Caco-2 (cell line): ENCODE measurements around the gene GRIK4. TPM values are rescaled to one million over a fixed set of nuclear protein-coding genes. Genes with fewer than 3 reads are reported as not detected.

ENCODE experiments used
- BruUV-seq: library from RNA; stranded (reverse); fragments of 400-500 nt; replicated peaks from 2 replicates; lab custom pipeline; 2021; lab: Mats Ljungman, UMichigan
- CTCF ChIA-PET: fragments of 300-600 bp; sonication (Branson Sonifier 250); formaldehyde crosslinking; loops from one replicate; lab custom pipeline; 2022; ENCODE audit warnings: antibody characterized with exemption; lab: Charles Lee
- POLR2A ChIA-PET: fragments of 300-600 bp; sonication (Branson Sonifier 250); formaldehyde crosslinking; loops from one replicate; lab custom pipeline; 2022; ENCODE audit warnings: antibody characterized with exemption; lab: Charles Lee
- DNase-seq, 2 experiments: peaks; one replicate each; pipeline versions ENCODE4 v3.0.0 to v3.0.0-alpha.2; 2020 to 2022
- H3K27me3 ChIP-seq: replicated peaks from 2 replicates; pipeline ENCODE4 v1.6.0; 2011; ENCODE audit warnings: low read length; ENCODE audit not compliant: control insufficient read depth, insufficient read depth
- H3K36me3 ChIP-seq: 2 replicates; pipeline ENCODE4 v1.5.1; 2011; ENCODE audit warnings: low read length; ENCODE audit not compliant: control insufficient read depth, insufficient read depth
- H3K4me1 ChIP-seq: fragments of 250-450 bp; sonication (Bioruptor Pico); 2 replicates; pipeline ENCODE4 v1.5.1; 2020; ENCODE audit warnings: mild to moderate bottlenecking
- H3K4me3 ChIP-seq: 2 replicates; pipeline ENCODE4 v1.5.1; 2011; ENCODE audit warnings: low read depth, mild to moderate bottlenecking, control low read depth, low read length
- H3K9me3 ChIP-seq: fragments of 250-450 bp; sonication (Bioruptor Pico); 2 replicates; pipeline ENCODE4 v1.5.1; 2020; ENCODE audit warnings: mild to moderate bottlenecking, moderate library complexity
- H3K27ac Mint-ChIP-seq: one replicate; pipeline ENCODE4 v1.8.0; 2022; ENCODE audit warnings: mixed read lengths; ENCODE audit not compliant: unreplicated experiment
- H3K27me3 Mint-ChIP-seq: one replicate; pipeline ENCODE4 v1.8.0; 2022; ENCODE audit warnings: mixed read lengths; ENCODE audit not compliant: insufficient read depth, unreplicated experiment
- H3K36me3 Mint-ChIP-seq: one replicate; pipeline ENCODE4 v1.8.0; 2022; ENCODE audit warnings: mild to moderate bottlenecking, mixed read lengths; ENCODE audit not compliant: insufficient read depth, unreplicated experiment
- H3K4me1 Mint-ChIP-seq: one replicate; pipeline ENCODE4 v1.8.0; 2022; ENCODE audit warnings: low read depth, mixed read lengths; ENCODE audit not compliant: unreplicated experiment
- H3K4me3 Mint-ChIP-seq: one replicate; pipeline ENCODE4 v1.8.0; 2022; ENCODE audit warnings: mild to moderate bottlenecking, moderate library complexity, mixed read lengths; ENCODE audit not compliant: unreplicated experiment
- H3K9me3 Mint-ChIP-seq: one replicate; pipeline ENCODE4 v1.8.0; 2022; ENCODE audit warnings: mixed read lengths; ENCODE audit not compliant: unreplicated experiment
- intact Hi-C: fragments of 100-400 bp; cut with micrococcal nuclease; formaldehyde crosslinking; loops from one replicate; pipeline ENCODE4 v1.10.0; 2022; ENCODE audit not compliant: unreplicated experiment
- total RNA-seq: library from RNA; stranded (reverse); gene quantifications from 2 replicates; pipeline ENCODE4 v1.2.3, GENCODE V29; 2022
- TF ChIP-seq, protein P1 (sequence below), 2 experiments: fragments of 200-600 bp in 1 of 2; IDR thresholded peaks; 1 replicate in 1 of 2; 2 replicates in 1 of 2; pipeline versions ENCODE4 v1.5.1 to v1.8.0; 2011 to 2022; ENCODE audit warnings: antibody characterized with exemption in 1 of 2, control low read depth in 1 of 2, inconsistent platforms in 1 of 2, low read depth in 1 of 2, low read length in 1 of 2, mild to moderate bottlenecking in 1 of 2, moderate library complexity in 1 of 2; ENCODE audit not compliant: insufficient read depth in 1 of 2, severe bottlenecking in 1 of 2, unreplicated experiment in 1 of 2

The GRIK4 gene
- total RNA-seq, 1 experiment from 2014 or later = 2.0 TPM

DNA sequence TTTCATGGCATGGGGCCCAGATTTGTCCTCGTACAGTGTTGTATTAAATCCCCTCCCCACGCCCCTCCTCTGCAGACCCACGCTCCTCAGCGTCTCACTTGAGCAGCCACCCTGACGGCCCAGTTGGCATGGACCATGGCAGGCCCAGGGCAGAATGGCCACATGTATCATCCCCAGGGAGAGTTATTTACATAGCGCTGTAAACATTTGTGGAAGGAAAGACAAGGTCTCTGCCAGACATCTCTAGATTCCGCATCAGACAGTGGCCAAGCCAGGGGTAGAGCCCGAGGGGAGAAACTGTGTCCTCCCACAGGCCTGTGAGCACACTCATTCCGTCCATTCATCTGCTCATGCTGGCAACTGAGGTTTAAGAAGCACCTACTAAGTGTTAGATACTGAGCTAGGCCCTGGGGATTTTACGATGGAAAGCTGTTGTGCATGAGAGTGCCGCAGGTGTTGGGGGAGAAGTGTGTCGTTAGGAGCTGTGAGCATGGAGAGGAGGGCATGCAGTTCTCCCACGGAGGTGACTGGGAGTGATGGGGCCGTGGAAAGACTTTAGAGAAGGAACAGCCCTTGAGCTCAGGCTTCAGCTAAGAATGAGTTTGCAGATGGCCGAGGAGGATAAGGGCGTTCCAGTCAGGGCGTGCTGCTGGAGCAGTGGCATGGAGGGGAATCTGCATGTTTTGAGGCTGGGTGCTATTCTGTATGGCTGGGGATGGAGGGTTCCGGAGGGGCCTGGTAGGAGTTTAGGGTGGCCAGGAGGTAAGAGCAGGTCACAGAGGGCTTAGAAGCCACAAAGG is 94.9 kb downstream of the GRIK4 start:
- no peaks in the 10 kb centered on the region for H3K4me1 ChIP-seq
- H3K36me3 ChIP-seq = no peaks in the 10 kb centered on the region
- Mint-ChIP-seq H3K36me3 (no peaks in the 10 kb centered on the region), H3K4me1 (peaks cover 15% of the 10 kb centered on the region), H3K9me3 (no peaks in the 10 kb centered on the region), H3K4me3 (no peak overlapping the region), H3K27me3 (peaks cover 2% of the 10 kb centered on the region), H3K27ac (no peak overlapping the region)
- TF ChIP-seq, protein P1, sequence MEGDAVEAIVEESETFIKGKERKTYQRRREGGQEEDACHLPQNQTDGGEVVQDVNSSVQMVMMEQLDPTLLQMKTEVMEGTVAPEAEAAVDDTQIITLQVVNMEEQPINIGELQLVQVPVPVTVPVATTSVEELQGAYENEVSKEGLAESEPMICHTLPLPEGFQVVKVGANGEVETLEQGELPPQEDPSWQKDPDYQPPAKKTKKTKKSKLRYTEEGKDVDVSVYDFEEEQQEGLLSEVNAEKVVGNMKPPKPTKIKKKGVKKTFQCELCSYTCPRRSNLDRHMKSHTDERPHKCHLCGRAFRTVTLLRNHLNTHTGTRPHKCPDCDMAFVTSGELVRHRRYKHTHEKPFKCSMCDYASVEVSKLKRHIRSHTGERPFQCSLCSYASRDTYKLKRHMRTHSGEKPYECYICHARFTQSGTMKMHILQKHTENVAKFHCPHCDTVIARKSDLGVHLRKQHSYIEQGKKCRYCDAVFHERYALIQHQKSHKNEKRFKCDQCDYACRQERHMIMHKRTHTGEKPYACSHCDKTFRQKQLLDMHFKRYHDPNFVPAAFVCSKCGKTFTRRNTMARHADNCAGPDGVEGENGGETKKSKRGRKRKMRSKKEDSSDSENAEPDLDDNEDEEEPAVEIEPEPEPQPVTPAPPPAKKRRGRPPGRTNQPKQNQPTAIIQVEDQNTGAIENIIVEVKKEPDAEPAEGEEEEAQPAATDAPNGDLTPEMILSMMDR (IDR thresholded peaks at IDR 0.05; ENCODE audit: insufficient read depth in 1 of 2, low read depth in 1 of 2, low read length in 1 of 2, severe bottlenecking in 1 of 2, unreplicated experiment in 1 of 2) = no peak
- H3K4me3 ChIP-seq = no peak overlapping the region
- intact Hi-C loops = no loop called here
- H3K9me3 ChIP-seq = no peaks in the 10 kb centered on the region
- no TSS peak for BruUV-seq
- H3K27me3 ChIP-seq = no peaks in the 10 kb centered on the region
- CTCF ChIA-PET = no interaction called here
- POLR2A ChIA-PET = interaction anchor here (0.5 kb wide), 1 partner anchor 99 kb away, joined by 3 read pairs; no protein-coding TSS in a partner anchor
- DNase-seq = no peak

DNA sequence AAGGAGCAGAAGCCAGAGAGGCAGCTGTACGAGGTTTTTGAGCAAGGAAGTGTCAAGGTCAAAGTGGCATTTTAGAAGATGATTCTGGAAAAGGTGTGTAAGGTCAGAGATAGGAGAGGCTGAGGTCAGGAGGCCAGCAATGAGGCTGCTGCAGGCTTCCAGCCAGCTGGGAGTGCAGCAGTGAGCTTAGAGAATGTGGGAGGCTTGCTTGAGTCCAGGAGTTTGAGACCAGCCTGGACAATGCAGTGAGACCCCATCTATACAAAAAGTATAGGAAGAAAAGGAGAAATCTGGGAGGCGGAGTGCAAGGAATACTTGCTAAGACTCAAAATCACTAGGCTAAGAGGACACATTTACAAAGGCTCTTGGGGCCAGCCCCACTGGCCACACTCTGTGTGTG is 96.5 kb downstream of the GRIK4 start:
- TF ChIP-seq, protein P1 (IDR thresholded peaks at IDR 0.05; ENCODE audit: insufficient read depth in 1 of 2, low read depth in 1 of 2, low read length in 1 of 2, severe bottlenecking in 1 of 2, unreplicated experiment in 1 of 2) = no peak
- Histone ChIP-seq H3K36me3 (no peaks in the 10 kb centered on the region), H3K4me3 (no peak overlapping the region), H3K27me3 (no peaks in the 10 kb centered on the region), H3K4me1 (peaks cover 7% of the 10 kb centered on the region), H3K9me3 (no peaks in the 10 kb centered on the region)
- BruUV-seq = no TSS peak
- no peak for DNase-seq
- Mint-ChIP-seq H3K9me3 (no peaks in the 10 kb centered on the region), H3K4me3 (no peak overlapping the region), H3K4me1 (peaks cover 21% of the 10 kb centered on the region), H3K27ac (no peak overlapping the region), H3K36me3 (no peaks in the 10 kb centered on the region), H3K27me3 (peaks cover 2% of the 10 kb centered on the region)
- intact Hi-C loops = no loop called here
- ChIA-PET POLR2A (no interaction called here), CTCF (interaction anchor here (0.5 kb wide), 1 partner anchor 355 kb away, joined by 3 read pairs; no protein-coding TSS in a partner anchor)

DNA sequence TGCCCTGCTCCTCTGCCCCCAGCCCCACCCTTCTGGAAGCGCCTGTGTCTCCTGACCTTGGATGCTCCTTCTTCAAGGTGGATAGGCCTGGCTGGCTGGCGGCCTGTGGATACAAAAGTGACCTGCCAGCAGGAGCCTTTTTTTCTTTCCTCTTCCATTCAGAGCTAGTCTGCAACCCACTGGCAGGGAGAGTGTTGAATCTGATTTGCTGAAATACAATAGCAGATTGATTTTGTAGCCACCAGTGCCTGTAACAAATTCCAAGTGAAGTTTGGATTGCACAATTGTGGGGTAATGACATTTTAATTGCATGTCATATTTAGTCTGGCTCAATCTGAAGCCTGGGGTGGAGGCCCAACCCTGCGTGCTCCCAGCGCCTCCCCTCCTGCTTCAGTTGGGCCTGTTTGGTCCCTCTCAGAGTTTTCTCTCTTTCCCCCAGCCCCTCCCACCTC is 97.2 kb downstream of the GRIK4 start:
- peaks cover 29% of the 10 kb centered on the region for H3K4me1 Mint-ChIP-seq
- no peak overlapping the region for H3K27ac Mint-ChIP-seq
- no peak overlapping the region for H3K4me3 Mint-ChIP-seq
- no peaks in the 10 kb centered on the region for H3K9me3 ChIP-seq
- POLR2A ChIA-PET = no interaction called here
- no peaks in the 10 kb centered on the region for H3K9me3 Mint-ChIP-seq
- H3K36me3 ChIP-seq = no peaks in the 10 kb centered on the region
- no peaks in the 10 kb centered on the region for H3K27me3 ChIP-seq
- TF ChIP-seq, protein P1 (IDR thresholded peaks at IDR 0.05; ENCODE audit: insufficient read depth in 1 of 2, low read depth in 1 of 2, low read length in 1 of 2, severe bottlenecking in 1 of 2, unreplicated experiment in 1 of 2) = no peak
- BruUV-seq = no TSS peak
- H3K4me3 ChIP-seq = no peak overlapping the region
- DNase-seq = peak in 1 of 2 experiments; percentile 11
- CTCF ChIA-PET = interaction anchor here (0.6 to 0.9 kb wide), 2 partner anchors 108 to 184 kb away, joined by 3 read pairs; no protein-coding TSS in a partner anchor
- intact Hi-C loops = no loop called here
- H3K27me3 Mint-ChIP-seq = peaks cover 2% of the 10 kb centered on the region
- peaks cover 14% of the 10 kb centered on the region for H3K4me1 ChIP-seq
- no peaks in the 10 kb centered on the region for H3K36me3 Mint-ChIP-seq
